Hair follicle dermal papilla cell (primary cell): ENCODE measurements around the gene HINFP. TPM values are rescaled to one million over a fixed set of nuclear protein-coding genes. Genes with fewer than 3 reads are reported as not detected.

Experiments
- total RNA-seq: library from RNA; depleted of rRNA; stranded (reverse); fragments of >200 nt; gene quantifications from 2 replicates; pipeline ENCODE4 v1.2.3, GENCODE V29; 2012

The HINFP gene, protein sequence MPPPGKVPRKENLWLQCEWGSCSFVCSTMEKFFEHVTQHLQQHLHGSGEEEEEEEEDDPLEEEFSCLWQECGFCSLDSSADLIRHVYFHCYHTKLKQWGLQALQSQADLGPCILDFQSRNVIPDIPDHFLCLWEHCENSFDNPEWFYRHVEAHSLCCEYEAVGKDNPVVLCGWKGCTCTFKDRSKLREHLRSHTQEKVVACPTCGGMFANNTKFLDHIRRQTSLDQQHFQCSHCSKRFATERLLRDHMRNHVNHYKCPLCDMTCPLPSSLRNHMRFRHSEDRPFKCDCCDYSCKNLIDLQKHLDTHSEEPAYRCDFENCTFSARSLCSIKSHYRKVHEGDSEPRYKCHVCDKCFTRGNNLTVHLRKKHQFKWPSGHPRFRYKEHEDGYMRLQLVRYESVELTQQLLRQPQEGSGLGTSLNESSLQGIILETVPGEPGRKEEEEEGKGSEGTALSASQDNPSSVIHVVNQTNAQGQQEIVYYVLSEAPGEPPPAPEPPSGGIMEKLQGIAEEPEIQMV
- 18.0 and 25.3 TPM in 2 replicates for total RNA-seq

DNA sequence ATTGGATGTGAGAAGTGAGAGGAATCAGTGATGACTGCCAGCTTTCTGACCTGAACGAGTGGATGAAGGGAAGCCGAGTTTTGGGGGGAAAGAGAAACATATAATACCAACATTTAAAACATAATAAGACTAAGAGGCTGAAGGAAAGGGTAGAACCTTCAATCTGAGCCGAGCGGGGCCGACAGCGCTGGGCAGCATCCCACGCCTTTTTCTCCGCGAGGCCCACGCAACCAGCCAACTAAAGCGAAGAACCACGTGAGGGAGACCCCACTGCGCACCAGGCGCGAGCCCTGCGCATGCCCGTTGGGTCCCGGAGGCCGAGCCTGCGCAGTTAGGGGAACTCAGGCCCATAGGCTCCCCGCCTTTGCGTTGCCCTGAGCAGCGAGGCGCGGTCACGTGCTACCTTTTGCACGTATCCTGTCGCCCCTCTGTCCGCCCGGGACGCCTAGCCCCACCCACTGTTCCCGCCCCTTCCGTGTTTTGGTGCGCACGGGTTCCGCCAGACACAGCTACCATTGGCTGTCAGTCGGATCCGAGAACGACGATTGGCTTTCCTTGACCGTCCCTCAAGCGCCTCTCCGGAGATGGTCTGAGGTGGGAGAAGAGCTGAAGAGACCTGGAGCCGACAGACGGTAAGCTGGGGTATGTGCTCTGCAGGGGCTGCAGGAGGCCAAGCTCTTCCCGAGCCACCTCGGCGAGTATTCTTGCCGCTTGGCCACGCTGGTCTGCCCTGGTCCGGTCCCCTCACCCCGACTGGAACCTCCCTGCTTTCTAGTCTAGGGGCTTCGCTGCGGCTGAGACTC lies at the start of gene HINFP:
Gene HINFP (plus strand): TSS at position 573 of the 803 bp plus-strand sequence. CDS start 5,365 bp downstream, outside the sequence.

DNA sequence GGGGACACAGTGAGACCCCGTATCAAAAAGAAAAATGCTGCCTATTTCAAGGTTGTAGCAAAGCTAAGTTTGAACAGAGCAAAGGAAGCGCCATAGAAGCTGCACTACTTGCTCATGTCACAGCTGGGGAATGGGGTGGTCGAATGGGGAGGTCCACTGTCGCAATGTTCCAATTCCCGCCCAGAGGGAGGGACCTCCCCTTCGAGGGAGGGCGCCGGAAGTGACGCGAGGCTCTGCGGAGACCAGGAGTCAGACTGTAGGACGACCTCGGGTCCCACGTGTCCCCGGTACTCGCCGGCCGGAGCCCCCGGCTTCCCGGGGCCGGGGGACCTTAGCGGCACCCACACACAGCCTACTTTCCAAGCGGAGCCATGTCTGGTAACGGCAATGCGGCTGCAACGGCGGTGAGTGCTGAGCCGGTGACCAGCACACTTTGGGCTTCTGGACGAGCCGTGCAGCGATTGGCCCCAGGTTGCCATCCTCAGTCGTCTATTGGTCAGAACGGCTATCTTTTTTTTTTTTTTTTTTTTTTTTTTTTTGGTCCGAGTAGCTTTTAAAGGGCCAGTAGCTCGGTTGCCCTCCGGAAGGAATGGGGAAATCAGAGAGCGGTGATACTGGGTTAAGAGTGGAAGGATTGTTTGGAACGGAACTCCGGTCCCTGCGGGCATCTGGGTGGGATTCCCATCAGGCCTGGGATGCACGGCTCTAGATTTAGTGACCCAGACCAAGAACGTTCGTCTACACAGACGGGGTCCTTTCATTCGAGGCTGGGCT lies 36.5 kb upstream of the HINFP start, which contains the start of gene HMBS:
Gene HMBS (plus strand): TSS at position 219 of the 774 bp plus-strand sequence. CDS start 153 bp downstream, at position 372.

DNA sequence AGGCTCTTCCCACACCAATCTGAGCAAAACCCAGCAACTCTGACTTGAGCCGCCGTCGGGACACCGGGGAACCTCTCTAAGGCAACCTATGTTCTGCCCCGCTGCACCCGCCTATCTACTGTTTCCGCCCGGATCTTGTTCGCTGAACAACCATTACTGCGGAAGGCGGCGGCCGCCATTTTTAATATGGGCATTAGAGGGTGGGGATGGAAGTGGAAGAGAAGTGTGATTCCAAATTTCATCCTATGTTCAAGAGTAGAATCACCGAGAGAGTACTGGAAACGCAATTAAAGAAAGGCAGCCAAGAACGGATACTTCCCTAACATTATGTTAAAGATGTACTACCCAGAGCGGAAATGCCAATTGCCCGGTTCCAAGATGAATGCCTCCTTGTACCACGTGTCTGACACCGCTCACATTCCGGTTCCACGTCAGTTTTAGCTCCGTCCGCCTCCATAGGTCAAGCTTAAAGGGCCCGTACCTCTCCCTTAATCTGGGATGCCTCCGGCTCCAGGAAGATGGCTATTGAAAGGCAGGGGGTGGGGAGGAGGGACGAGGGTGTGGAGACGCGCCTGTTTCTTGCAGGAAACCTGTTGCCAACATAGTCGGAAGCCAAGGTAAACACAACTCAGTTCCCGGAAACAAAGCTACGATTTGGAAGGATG lies 19.5 kb upstream of the HINFP start, which contains the start of gene DPAGT1:
Gene DPAGT1 (minus strand): TSS at position 95 of the 665 bp plus-strand sequence. CDS start 198 bp downstream, outside the sequence.

DNA sequence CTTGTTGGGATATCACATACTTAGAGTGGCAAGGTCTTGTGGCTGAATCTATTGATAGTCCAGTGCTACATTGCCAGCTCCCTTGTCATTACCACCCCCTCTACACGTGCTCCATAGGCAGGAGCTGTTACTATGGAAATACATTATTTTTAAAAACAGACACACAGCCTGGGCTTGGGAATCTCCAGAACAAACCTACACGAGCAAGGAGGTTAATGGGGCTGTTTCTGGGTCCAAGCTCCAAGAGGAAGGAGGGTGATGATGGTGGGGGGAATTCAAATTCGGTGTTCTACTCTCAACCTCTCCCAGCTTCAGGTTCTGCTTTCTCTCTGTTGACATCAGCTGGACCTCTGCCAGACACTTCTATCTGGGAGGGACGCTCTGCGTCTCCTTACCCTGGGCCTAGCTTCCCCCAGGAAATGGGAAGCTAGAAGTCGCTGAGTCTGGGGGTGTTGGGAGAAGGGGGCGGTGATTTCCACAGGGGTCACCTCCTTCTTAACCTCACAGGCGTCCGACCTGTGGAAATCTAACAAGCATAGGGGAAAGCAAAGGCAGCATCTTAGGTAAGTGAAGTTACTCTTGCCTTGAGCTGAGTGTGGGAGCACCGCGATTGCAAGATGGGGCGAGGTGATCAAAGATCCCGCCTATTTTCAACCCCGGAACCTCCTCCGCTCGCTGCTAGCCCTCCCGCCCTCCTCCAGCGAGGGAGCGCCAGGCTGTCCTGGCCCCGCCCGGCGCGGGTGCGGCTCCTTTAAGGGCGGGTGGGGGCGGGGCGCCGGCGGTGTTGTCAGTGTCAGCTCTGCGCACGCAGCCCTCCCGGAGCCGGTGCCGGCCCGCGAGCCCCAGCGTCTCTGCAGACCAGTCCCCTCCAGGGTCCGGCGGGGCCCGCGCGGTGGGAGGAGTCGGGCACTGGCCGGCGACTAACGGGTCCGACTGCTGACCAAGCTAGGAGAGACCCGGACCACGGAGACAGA lies 14.5 kb upstream of the HINFP start, which contains the start of gene C2CD2L:
Gene C2CD2L (plus strand): TSS at position 781 of the 974 bp plus-strand sequence. CDS start 398 bp downstream, outside the sequence.

DNA sequence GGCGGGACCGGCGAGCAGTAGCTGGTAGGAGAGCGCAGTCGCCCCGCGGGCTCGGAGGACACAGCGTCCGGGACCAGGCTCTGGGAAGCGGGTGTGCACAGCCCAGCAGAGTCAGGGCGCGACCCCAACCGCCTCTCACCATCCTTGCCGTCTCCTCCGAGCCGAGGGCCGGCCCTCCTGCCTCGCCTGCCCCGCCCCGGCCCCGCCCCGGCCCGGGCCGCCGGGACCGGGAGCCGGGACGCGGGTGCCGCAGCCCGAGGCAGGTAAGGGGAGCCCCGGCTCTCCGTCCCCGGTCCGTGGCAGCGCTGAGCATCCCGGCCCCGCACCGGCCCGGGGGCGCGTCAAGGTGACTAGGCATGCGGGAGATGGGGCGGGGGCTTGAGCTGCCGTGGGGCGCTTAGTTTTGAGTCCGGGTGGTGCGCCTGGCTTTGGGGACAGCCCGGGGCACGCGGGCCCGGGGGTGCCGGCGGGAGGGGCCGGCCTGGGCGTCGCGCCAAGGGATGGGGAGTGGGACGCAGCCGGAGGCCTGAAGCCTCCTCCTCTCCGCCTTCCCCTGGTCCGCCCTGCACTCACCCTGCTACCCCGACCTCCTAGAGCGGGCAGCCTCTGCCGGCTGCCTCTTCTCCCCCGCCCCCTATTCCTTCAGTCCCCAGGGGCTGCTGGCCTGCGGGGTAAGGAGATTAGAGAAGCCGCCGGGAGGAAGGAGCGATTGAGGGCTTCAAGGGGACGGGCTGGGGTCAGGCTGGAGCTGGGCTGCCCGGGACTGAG lies 27.8 kb downstream of the HINFP start, which contains the start of gene ABCG4:
Gene ABCG4 (plus strand): TSS at position 35 of the 768 bp plus-strand sequence. CDS start 914 bp downstream, outside the sequence.

DNA sequence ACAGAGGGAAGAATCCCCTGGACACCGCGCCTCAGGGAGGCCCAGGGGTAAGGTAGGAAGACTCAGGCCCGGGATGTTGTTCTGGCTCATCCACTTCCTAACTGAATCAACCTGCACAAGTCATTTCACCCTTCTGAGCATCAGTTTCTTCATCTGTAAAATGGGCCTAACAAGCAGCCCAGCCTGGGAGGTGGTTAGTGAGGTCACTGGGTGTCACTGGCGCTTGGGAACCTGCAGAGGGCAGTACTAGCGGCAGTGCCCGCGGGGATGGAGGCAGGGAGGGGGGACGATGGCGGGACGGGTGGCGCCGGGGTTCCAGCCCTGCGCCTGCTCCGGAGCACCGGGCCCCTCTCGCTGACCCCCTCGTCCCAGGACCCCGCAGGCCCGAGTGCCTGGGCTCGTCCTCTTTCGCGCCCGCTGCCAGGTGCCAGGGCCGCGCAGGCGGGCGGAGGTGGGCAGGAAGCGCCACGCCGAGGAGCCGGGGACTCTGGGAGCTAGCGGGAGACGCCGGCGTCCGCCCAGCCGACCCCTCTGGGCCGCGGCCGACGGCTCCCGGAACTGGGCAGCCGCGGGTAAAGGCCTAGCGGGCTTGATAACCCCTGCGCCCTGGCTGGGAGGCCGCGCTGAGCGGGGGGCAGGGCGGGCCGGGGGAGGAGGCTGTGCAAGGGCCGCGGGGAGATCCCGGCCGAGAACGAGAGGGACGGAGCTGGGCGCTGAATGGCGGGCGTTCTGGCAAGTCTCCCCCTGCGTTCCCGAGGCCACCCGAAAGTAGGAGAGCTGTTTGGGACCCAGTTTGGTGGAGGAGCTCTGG lies 47.3 kb downstream of the HINFP start, which contains the start of gene NLRX1:
Gene NLRX1 (plus strand): TSS at position 255 of the 811 bp plus-strand sequence. CDS start 2,679 bp downstream, outside the sequence.

Other genes with a start within 250 kb of the HINFP start
- not detected in 2 replicates for gene CXCR5, start 237.7 kb upstream of the HINFP start, total RNA-seq
- 60.5 and 63.8 TPM in 2 replicates for gene BCL9L, start 195.7 kb upstream of the HINFP start, total RNA-seq
- not detected in 2 replicates for gene UPK2, start 165.3 kb upstream of the HINFP start, total RNA-seq
- not detected in 2 replicates for gene FOXR1, start 149.8 kb upstream of the HINFP start, total RNA-seq
- 24.5 and 26.4 TPM in 2 replicates for gene CENATAC, start 123.4 kb upstream of the HINFP start, total RNA-seq
- gene RPS25, start 103.2 kb upstream of the HINFP start, total RNA-seq: 360 and 436 TPM in 2 replicates
- 36.9 and 38.5 TPM in 2 replicates for gene TRAPPC4, start 102.8 kb upstream of the HINFP start, total RNA-seq
- 10.7 and 11.8 TPM in 2 replicates for gene SLC37A4, start 90.7 kb upstream of the HINFP start, total RNA-seq
- gene HYOU1, start 64.4 kb upstream of the HINFP start, total RNA-seq: 110 and 138 TPM in 2 replicates
- gene VPS11, start 53.8 kb upstream of the HINFP start, total RNA-seq: 29.4 and 31.7 TPM in 2 replicates
- gene HMBS, start 36.7 kb upstream of the HINFP start, total RNA-seq: 7.3 and 9.7 TPM in 2 replicates
- 15.1 and 20.1 TPM in 2 replicates for gene DPAGT1, start 19.7 kb upstream of the HINFP start, total RNA-seq
- 2.8 and 4.4 TPM in 2 replicates for gene C2CD2L, start 14.2 kb upstream of the HINFP start, total RNA-seq
- gene ABCG4, start 27.5 kb downstream of the HINFP start, total RNA-seq: 0.12 and 0.32 TPM in 2 replicates
- 27.7 and 28.7 TPM in 2 replicates for gene NLRX1, start 47.1 kb downstream of the HINFP start, total RNA-seq
- not detected in 2 replicates for gene NHERF4, start 63.9 kb downstream of the HINFP start, total RNA-seq
- 12.5 and 16.2 TPM in 2 replicates for gene CBL, start 84.8 kb downstream of the HINFP start, total RNA-seq
- 20.0 and 60.7 TPM in 2 replicates for gene MCAM, start 195.6 kb downstream of the HINFP start, total RNA-seq
- gene RNF26, start 212.9 kb downstream of the HINFP start, total RNA-seq: 3.5 and 4.1 TPM in 2 replicates
- gene C1QTNF5, start 219.3 kb downstream of the HINFP start, total RNA-seq: 28.6 and 30.8 TPM in 2 replicates
- under 0.01 and 0.12 TPM in 2 replicates for gene MFRP, start 225.1 kb downstream of the HINFP start, total RNA-seq